Measurements from ENCODE around the gene NKG7. TPM values are rescaled to one million over a fixed set of nuclear protein-coding genes. Genes with fewer than 3 reads are reported as not detected.
"Not testable (repeated sequence)": the region's sequence is repeated elsewhere in the genome, so short reads cannot be mapped to it uniquely, and the experiment has no call there.

NKG7 gene
- polyA plus RNA-seq, 1 donor (not counting 4 experiments of a cell fraction or from before 2014, with no cell fraction given) = not detected

DNA sequence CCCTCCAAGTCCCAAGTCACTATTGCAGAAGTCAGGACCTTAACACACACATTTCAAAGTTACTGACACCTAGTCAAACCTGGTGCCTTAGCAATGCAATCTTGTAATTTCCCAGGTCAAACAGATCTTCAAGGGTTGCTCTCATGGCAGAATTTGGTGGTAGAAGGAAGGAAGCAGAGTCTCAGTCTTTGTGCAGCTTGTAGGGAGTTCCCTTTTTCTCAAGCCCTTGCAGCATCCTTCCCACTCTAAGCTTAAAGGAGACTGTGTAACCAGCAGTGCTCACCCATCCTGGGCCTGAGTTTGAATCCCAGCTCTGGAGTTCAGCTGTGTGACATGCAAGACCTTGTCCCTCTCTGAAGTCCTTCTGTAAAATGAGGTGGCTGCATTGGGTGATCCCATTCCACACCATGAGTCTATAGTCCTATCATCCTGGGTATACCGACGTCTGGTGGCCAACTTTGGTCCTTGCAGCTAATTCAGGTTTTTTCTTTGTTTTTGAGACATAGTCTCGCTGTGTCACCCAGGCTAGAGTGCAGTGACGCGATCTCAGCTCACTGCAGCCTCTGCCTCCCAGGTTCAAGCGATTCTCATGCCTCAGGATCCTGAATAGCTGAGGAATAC, 35.2 kb upstream of the NKG7 start:
- no peaks in the 10 kb centered on the region for H3K27me3 ChIP-seq (ENCODE audit: control insufficient read depth, extremely low read depth, insufficient read depth, low read length)
- FAIRE-seq (no peak), DNase-seq (ENCODE audit: low read depth, low spot score) (no peak)
- no peaks in the 10 kb centered on the region for H3K9me3 ChIP-seq (ENCODE audit: control insufficient read depth, low read depth, low read length)
- H3K4me1 ChIP-seq (ENCODE audit: control insufficient read depth, extremely low read depth, insufficient read depth, low read length) = no peaks in the 10 kb centered on the region
- no peak overlapping the region for H3K9ac ChIP-seq (ENCODE audit: control insufficient read depth, extremely low read depth, insufficient read depth, low read length)
- H3K4me3 ChIP-seq (ENCODE audit: control insufficient read depth in 2 of 3, extremely low read depth in 1 of 3, insufficient read depth in 2 of 3, low read depth in 1 of 3, low read length in 3 of 3) = no peak overlapping the region
- no peaks in the 10 kb centered on the region for H3K79me2 ChIP-seq (ENCODE audit: control insufficient read depth, insufficient read depth, low read length)
- no peaks in the 10 kb centered on the region for H4K20me1 ChIP-seq (ENCODE audit: control insufficient read depth, extremely low read depth, insufficient read depth, low read length)
- dilution Hi-C loops (cut with MboI; ENCODE audit: extremely low pct_ligation_motif_present, low sequenced_read_pairs) = no loop called here
- no peak overlapping the region for H3K27ac ChIP-seq (ENCODE audit: control insufficient read depth, insufficient read depth, low read length)
- H2AFZ ChIP-seq (ENCODE audit: control insufficient read depth, low read length) = no peak overlapping the region
- H3K36me3 ChIP-seq (ENCODE audit: control insufficient read depth in 2 of 2, extremely low read depth in 1 of 2, insufficient read depth in 2 of 2, low read length in 2 of 2) = no peaks in the 10 kb centered on the region
- TF ChIP-seq CTCF (optimal IDR thresholded peaks at IDR 0.05 in 1 of 3, IDR thresholded peaks at IDR 0.05 in 1 of 3, conservative IDR thresholded peaks at IDR 0.05 in 1 of 3; ENCODE audit: extremely low read depth in 1 of 3, insufficient read depth in 2 of 3, low read length in 3 of 3) = peak; percentile 20 to 53 (median 38)
- no peak for TF ChIP-seq EZH2 (IDR thresholded peaks at IDR 0.05; ENCODE audit: low read length)
- H3K4me2 ChIP-seq (ENCODE audit: control insufficient read depth, extremely low read depth, insufficient read depth, low read depth, low read length) = no peak overlapping the region
- H3K9me1 ChIP-seq (ENCODE audit: control insufficient read depth, extremely low read depth, insufficient read depth, low read length) = no peaks in the 10 kb centered on the region

GRCh38 chr19:51402117-51402516, 29.7 kb upstream of the NKG7 start:
- H3K27ac ChIP-seq (ENCODE audit: control insufficient read depth, insufficient read depth, low read length) = no peak overlapping the region
- TF ChIP-seq EZH2 (IDR thresholded peaks at IDR 0.05; ENCODE audit: low read length) (no peak), CTCF (optimal IDR thresholded peaks at IDR 0.05 in 1 of 3, IDR thresholded peaks at IDR 0.05 in 1 of 3, conservative IDR thresholded peaks at IDR 0.05 in 1 of 3; ENCODE audit: extremely low read depth in 1 of 3, insufficient read depth in 2 of 3, low read length in 3 of 3) (no peak)
- H3K9ac ChIP-seq (ENCODE audit: control insufficient read depth, extremely low read depth, insufficient read depth, low read length) = no peak overlapping the region
- H2AFZ ChIP-seq (ENCODE audit: control insufficient read depth, low read length) = no peak overlapping the region
- H3K36me3 ChIP-seq (ENCODE audit: control insufficient read depth in 2 of 2, extremely low read depth in 1 of 2, insufficient read depth in 2 of 2, low read length in 2 of 2) = no peaks in the 10 kb centered on the region
- H4K20me1 ChIP-seq (ENCODE audit: control insufficient read depth, extremely low read depth, insufficient read depth, low read length) = no peaks in the 10 kb centered on the region
- H3K4me1 ChIP-seq (ENCODE audit: control insufficient read depth, extremely low read depth, insufficient read depth, low read length) = no peaks in the 10 kb centered on the region
- no peaks in the 10 kb centered on the region for H3K79me2 ChIP-seq (ENCODE audit: control insufficient read depth, insufficient read depth, low read length)
- no peak overlapping the region for H3K4me2 ChIP-seq (ENCODE audit: control insufficient read depth, extremely low read depth, insufficient read depth, low read depth, low read length)
- H3K9me1 ChIP-seq (ENCODE audit: control insufficient read depth, extremely low read depth, insufficient read depth, low read length) = no peaks in the 10 kb centered on the region
- FAIRE-seq (no peak), DNase-seq (ENCODE audit: low read depth, low spot score) (no peak)
- peaks cover 4% of the 10 kb centered on the region for H3K9me3 ChIP-seq (ENCODE audit: control insufficient read depth, low read depth, low read length)
- H3K27me3 ChIP-seq (ENCODE audit: control insufficient read depth, extremely low read depth, insufficient read depth, low read length) = no peaks in the 10 kb centered on the region
- dilution Hi-C loops (cut with MboI; ENCODE audit: extremely low pct_ligation_motif_present, low sequenced_read_pairs) = no loop called here
- no peak overlapping the region for H3K4me3 ChIP-seq (ENCODE audit: control insufficient read depth in 2 of 3, extremely low read depth in 1 of 3, insufficient read depth in 2 of 3, low read depth in 1 of 3, low read length in 3 of 3)

- H3K9me1 ChIP-seq (ENCODE audit: control insufficient read depth, extremely low read depth, insufficient read depth, low read length); FAIRE-seq; H2AFZ ChIP-seq (ENCODE audit: control insufficient read depth, low read length); H3K36me3 ChIP-seq (ENCODE audit: control insufficient read depth in 2 of 2, extremely low read depth in 1 of 2, insufficient read depth in 2 of 2, low read length in 2 of 2); dilution Hi-C loops (cut with MboI; ENCODE audit: extremely low pct_ligation_motif_present, low sequenced_read_pairs); DNase-seq (ENCODE audit: low read depth, low spot score); H3K27me3 ChIP-seq (ENCODE audit: control insufficient read depth, extremely low read depth, insufficient read depth, low read length); H3K4me3 ChIP-seq (ENCODE audit: control insufficient read depth in 2 of 3, extremely low read depth in 1 of 3, insufficient read depth in 2 of 3, low read depth in 1 of 3, low read length in 3 of 3); H3K79me2 ChIP-seq (ENCODE audit: control insufficient read depth, insufficient read depth, low read length); H4K20me1 ChIP-seq (ENCODE audit: control insufficient read depth, extremely low read depth, insufficient read depth, low read length); H3K9me3 ChIP-seq (ENCODE audit: control insufficient read depth, low read depth, low read length); H3K4me2 ChIP-seq (ENCODE audit: control insufficient read depth, extremely low read depth, insufficient read depth, low read depth, low read length); H3K4me1 ChIP-seq (ENCODE audit: control insufficient read depth, extremely low read depth, insufficient read depth, low read length); H3K27ac ChIP-seq (ENCODE audit: control insufficient read depth, insufficient read depth, low read length); H3K9ac ChIP-seq (ENCODE audit: control insufficient read depth, extremely low read depth, insufficient read depth, low read length): not testable (repeated sequence)
Observed at GRCh38 chr19:51399936-51400335, 27.5 kb upstream of the NKG7 start.
